B cell (primary cell): ENCODE results near the gene TOMM34. TPM values are rescaled to one million over a fixed set of nuclear protein-coding genes. Genes with fewer than 3 reads are reported as not detected.

Experiments used
- ATAC-seq: fragments of 200-7000 bp; cut with Tn5 transposase; one replicate; pipeline ENCODE4 v1.10.0; 2021; ENCODE audit warnings: low read depth, mild to moderate bottlenecking, moderate number of reproducible peaks, moderate library complexity
- CTCF ChIA-PET: fragments of 350-600 bp; sonication (Branson Sonifier 250); formaldehyde crosslinking; loops from one replicate; lab custom pipeline; 2021; ENCODE audit warnings: antibody characterized with exemption, inconsistent platforms; lab: Charles Lee
- POLR2A ChIA-PET: fragments of 350-600 bp; sonication (Branson Sonifier 250); formaldehyde crosslinking; loops from one replicate; lab custom pipeline; 2021; ENCODE audit warnings: antibody characterized with exemption; lab: Charles Lee
- DNase-seq: peaks from one replicate; pipeline ENCODE4 v3.0.0; 2013
- H2AFZ ChIP-seq: 2 replicates; pipeline ENCODE4 v1.6.1; 2012; ENCODE audit warnings: mild to moderate bottlenecking, low read depth, low read length; ENCODE audit not compliant: insufficient read depth, poor library complexity, severe bottlenecking
- H3K27ac ChIP-seq, 2 donors: 1 replicate in 1 of 2; 2 replicates in 1 of 2; pipeline ENCODE4 v1.5.1; 2012 to 2013; ENCODE audit warnings: low read length in 2 of 2, mild to moderate bottlenecking in 2 of 2, moderate library complexity in 1 of 2
- H3K27me3 ChIP-seq, 4 experiments: fragments of 200-600 bp in 1 of 4; sonication (generic) in 1 of 4; replicated peaks in 1 of 4; 1 replicate in 2 of 4; 2 replicates in 2 of 4; pipeline versions ENCODE4 v1.6.1 to v1.7.0; 2013 to 2016; ENCODE audit warnings: low read length in 3 of 4, mild to moderate bottlenecking in 2 of 4, mixed read lengths in 1 of 4, moderate library complexity in 1 of 4; ENCODE audit not compliant: insufficient read depth in 4 of 4, control insufficient read depth in 3 of 4; ENCODE audit errors: control extremely low read depth in 1 of 4
- H3K36me3 ChIP-seq, 2 experiments: replicated peaks in 1 of 2; 1 replicate in 1 of 2; 2 replicates in 1 of 2; pipeline versions ENCODE4 v1.6.1 to v1.7.1; 2013; ENCODE audit warnings: low read length in 1 of 2; ENCODE audit not compliant: insufficient read depth in 2 of 2, control insufficient read depth in 1 of 2; ENCODE audit errors: control extremely low read depth in 1 of 2, extremely low read depth in 1 of 2
- H3K4me1 ChIP-seq, 2 donors: fragments of 200-600 bp in 1 of 2; sonication (generic) in 1 of 2; 1 replicate in 1 of 2; 2 replicates in 1 of 2; pipeline versions ENCODE4 v1.5.1 to v1.6.1; 2013 to 2017; ENCODE audit warnings: low read length in 2 of 2; ENCODE audit not compliant: control insufficient read depth in 2 of 2, insufficient read depth in 2 of 2
- H3K4me2 ChIP-seq: replicated peaks from 2 replicates; pipeline ENCODE3; 2012; ENCODE audit warnings: mild to moderate bottlenecking, low read depth, low read length; ENCODE audit not compliant: poor library complexity, severe bottlenecking
- H3K4me3 ChIP-seq, 5 experiments: fragments of 200-600 bp in 1 of 5; sonication (generic) in 1 of 5; 1 replicate in 3 of 5; 2 replicates in 2 of 5; pipeline versions ENCODE4 v1.5.1 to v1.7.0; 2011 to 2016; ENCODE audit warnings: low read length in 4 of 5, mild to moderate bottlenecking in 4 of 5, low read depth in 2 of 5, control low read depth in 1 of 5, moderate library complexity in 1 of 5; ENCODE audit not compliant: insufficient read depth in 1 of 5; ENCODE audit errors: control extremely low read depth in 1 of 5, extremely low read depth in 1 of 5
- H3K79me2 ChIP-seq: fragments of 200-600 bp; sonication (generic); one replicate; pipeline ENCODE4 v1.6.0; 2016; ENCODE audit warnings: low read length; ENCODE audit not compliant: control insufficient read depth, insufficient read depth
- H3K9ac ChIP-seq: fragments of 200-600 bp; sonication (generic); 2 replicates; pipeline ENCODE4 v1.6.1; 2017; ENCODE audit warnings: mild to moderate bottlenecking, low read length, moderate library complexity
- H3K9me3 ChIP-seq, 3 donors: one replicate each; pipeline versions ENCODE4 v1.6.1 to v1.7.1; 2013; ENCODE audit warnings: low read length in 2 of 3; ENCODE audit not compliant: control insufficient read depth in 2 of 3, insufficient read depth in 1 of 3; ENCODE audit errors: control extremely low read depth in 1 of 3
- H4K20me1 ChIP-seq: 2 replicates; pipeline ENCODE4 v1.6.0; 2012; ENCODE audit warnings: mild to moderate bottlenecking, low read length; ENCODE audit not compliant: insufficient read depth, control insufficient read depth, poor library complexity, severe bottlenecking
- H3K27ac Mint-ChIP-seq: one replicate; pipeline ENCODE4 v1.8.0; 2021; ENCODE audit warnings: mixed read lengths
- H3K27me3 Mint-ChIP-seq: one replicate; pipeline ENCODE4 v1.8.0; 2021; ENCODE audit warnings: mixed read lengths
- H3K4me1 Mint-ChIP-seq: one replicate; pipeline ENCODE4 v1.8.0; 2021; ENCODE audit warnings: mixed read lengths
- H3K4me3 Mint-ChIP-seq: one replicate; pipeline ENCODE4 v1.8.0; 2021; ENCODE audit warnings: mixed read lengths
- H3K9me3 Mint-ChIP-seq: one replicate; pipeline ENCODE4 v1.8.0; 2022; ENCODE audit warnings: mixed read lengths; ENCODE audit not compliant: insufficient read depth
- EZH2 ChIP-seq: IDR thresholded peaks from 2 replicates; pipeline ENCODE4 v1.6.1; 2012; ENCODE audit warnings: borderline replicate concordance, low read depth, mild to moderate bottlenecking, moderate library complexity, low read length; ENCODE audit not compliant: insufficient read depth, poor library complexity, severe bottlenecking
- WGBS: methylation state at CpG from one replicate; pipeline ENCODE4 v1.1.5; 2013; ENCODE audit warnings: missing lambda C conversion rate; ENCODE audit not compliant: insufficient coverage; 5-methylcytosine and 5-hydroxymethylcytosine counted together
- intact Hi-C: fragments of 100-400 bp; cut with micrococcal nuclease; formaldehyde crosslinking; loops from one replicate; pipeline ENCODE4 v1.10.0; 2022
- polyA plus RNA-seq: library from polyadenylated mRNA; depleted of rRNA; stranded (reverse); fragments of >200 nt; gene quantifications from 2 replicates; pipeline ENCODE4 v1.2.3, GENCODE V29; 2012
- total RNA-seq, 2 donors: library from RNA; stranded (reverse); fragments of 120-200 nt in 1 of 2; gene quantifications; 1 replicate in 1 of 2; 2 replicates in 1 of 2; pipeline versions ENCODE4 v1.2.3 to v1.2.4, GENCODE V29; 2013 to 2022
- TF ChIP-seq, protein P1 (sequence below): fragments of 200-600 bp; IDR thresholded peaks from one replicate; pipeline ENCODE4 v1.8.0; 2022; ENCODE audit warnings: antibody characterized with exemption, mild to moderate bottlenecking

Gene TOMM34
- total and polyA plus RNA-seq, 2 donors (not counting 1 experiment from before 2014, with no cell fraction given): 19.1 to 21.8 TPM

DNA sequence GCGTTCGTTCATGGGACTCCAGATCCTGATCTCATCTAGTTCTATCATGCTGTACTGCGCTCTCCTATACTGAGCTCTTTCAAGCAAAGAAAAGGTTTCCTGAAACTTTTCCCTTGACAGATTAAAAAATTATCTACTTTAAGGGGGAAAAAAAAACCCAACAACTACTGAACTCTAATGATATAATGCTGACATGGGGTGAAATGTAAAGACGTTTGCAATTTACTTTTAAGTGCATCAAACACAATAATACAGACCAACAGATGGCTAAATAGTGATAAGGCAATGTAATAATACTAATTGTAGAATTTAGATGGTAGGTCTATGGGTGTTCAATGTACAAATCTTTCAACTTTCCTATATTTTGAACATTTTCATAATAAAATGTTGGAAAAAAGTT is 16.4 kb downstream of the TOMM34 start:
- POLR2A ChIA-PET: no interaction called here
- H3K9me3 Mint-ChIP-seq: no peaks in the 10 kb centered on the region

GRCh38 chr20:44942264-44942973 is 17.8 kb downstream of the TOMM34 start:
- no peak for ATAC-seq
- ChIA-PET POLR2A (no interaction called here), CTCF (interaction anchor here (0.5 to 2.2 kb wide), 3 partner anchors 24 to 431 kb away, joined by 3 to 5 read pairs (median 4); partner anchors contain the start of gene STK4)
- 99% methylated on average over 3 of the region's 4 CpGs for WGBS
- Histone ChIP-seq H4K20me1 (peaks cover 5% of the 10 kb centered on the region), H3K79me2 (no peaks in the 10 kb centered on the region), H3K4me2 (no peak overlapping the region), H3K4me3 (no peak overlapping the region), H3K9ac (no peak overlapping the region), H3K9me3 (no peaks in the 10 kb centered on the region), H2AFZ (no peak overlapping the region), H3K4me1 (no peaks in the 10 kb centered on the region), H3K27ac (no peak overlapping the region), H3K36me3 (peaks cover 0 to 69% of the 10 kb centered on the region in 2 experiments), H3K27me3 (no peaks in the 10 kb centered on the region)
- Mint-ChIP-seq H3K27me3 (no peaks in the 10 kb centered on the region), H3K27ac (no peak overlapping the region), H3K9me3 (no peaks in the 10 kb centered on the region), H3K4me1 (no peaks in the 10 kb centered on the region), H3K4me3 (no peak overlapping the region)
- no peak for TF ChIP-seq EZH2
- TF ChIP-seq, protein P1, sequence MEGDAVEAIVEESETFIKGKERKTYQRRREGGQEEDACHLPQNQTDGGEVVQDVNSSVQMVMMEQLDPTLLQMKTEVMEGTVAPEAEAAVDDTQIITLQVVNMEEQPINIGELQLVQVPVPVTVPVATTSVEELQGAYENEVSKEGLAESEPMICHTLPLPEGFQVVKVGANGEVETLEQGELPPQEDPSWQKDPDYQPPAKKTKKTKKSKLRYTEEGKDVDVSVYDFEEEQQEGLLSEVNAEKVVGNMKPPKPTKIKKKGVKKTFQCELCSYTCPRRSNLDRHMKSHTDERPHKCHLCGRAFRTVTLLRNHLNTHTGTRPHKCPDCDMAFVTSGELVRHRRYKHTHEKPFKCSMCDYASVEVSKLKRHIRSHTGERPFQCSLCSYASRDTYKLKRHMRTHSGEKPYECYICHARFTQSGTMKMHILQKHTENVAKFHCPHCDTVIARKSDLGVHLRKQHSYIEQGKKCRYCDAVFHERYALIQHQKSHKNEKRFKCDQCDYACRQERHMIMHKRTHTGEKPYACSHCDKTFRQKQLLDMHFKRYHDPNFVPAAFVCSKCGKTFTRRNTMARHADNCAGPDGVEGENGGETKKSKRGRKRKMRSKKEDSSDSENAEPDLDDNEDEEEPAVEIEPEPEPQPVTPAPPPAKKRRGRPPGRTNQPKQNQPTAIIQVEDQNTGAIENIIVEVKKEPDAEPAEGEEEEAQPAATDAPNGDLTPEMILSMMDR: no peak
- DNase-seq: no peak
- intact Hi-C loops: no loop called here

More for the DNA sequence above, 16.4 kb downstream of the TOMM34 start:
- no peaks in the 10 kb centered on the region for H3K27me3 Mint-ChIP-seq
- ATAC-seq: no peak
- H3K36me3 ChIP-seq: peaks cover 0 to 76% of the 10 kb centered on the region in 2 experiments
- H3K4me2 ChIP-seq: no peak overlapping the region
- WGBS: 100% methylated on average over 2 of the region's 4 CpGs
- DNase-seq: no peak
- H3K9me3 ChIP-seq: no peaks in the 10 kb centered on the region
- H3K4me1 Mint-ChIP-seq: no peaks in the 10 kb centered on the region
- no peak overlapping the region for H3K27ac ChIP-seq
- CTCF ChIA-PET: interaction anchor here (2.2 kb wide), 1 partner anchor 100 kb away, joined by 5 read pairs; no protein-coding TSS in a partner anchor
- H2AFZ ChIP-seq: no peak overlapping the region
- H3K4me3 Mint-ChIP-seq: no peak overlapping the region
- H3K4me1 ChIP-seq: no peaks in the 10 kb centered on the region
- H3K27me3 ChIP-seq: no peaks in the 10 kb centered on the region
- H3K27ac Mint-ChIP-seq: peak overlapping the region; percentile 32
- intact Hi-C loops: no loop called here
- TF ChIP-seq, protein P1: no peak
- TF ChIP-seq EZH2: no peak
- H4K20me1 ChIP-seq: peaks cover 5% of the 10 kb centered on the region
- H3K79me2 ChIP-seq: no peaks in the 10 kb centered on the region
- no peak overlapping the region for H3K9ac ChIP-seq
- no peak overlapping the region for H3K4me3 ChIP-seq
